Stimulated activated effector memory CD8-positive, alpha-beta T cell treated with anti-CD3 and anti-CD28 coated beads, Interleukin-12 subunit alpha, Interleukin-12 subunit beta, amount 100 ng/mL, for 72 hours (primary cell): ENCODE data around the gene RYR2.
A peak's percentile ranks its signal among the peaks of the same experiment; 100 is the strongest.

Source experiments
- ATAC-seq: fragments of 150-1000 bp; cut with Tn5 transposase; 2 replicates; pipeline ENCODE4 v1.10.0; 2021
- DNase-seq, 2 donors: peaks; one replicate each; pipeline ENCODE4 v3.0.0; 2021 to 2022; ENCODE audit warnings: low spot score in 2 of 2
- H3K27ac Mint-ChIP-seq: one replicate; pipeline ENCODE4 v1.8.0; 2022; ENCODE audit warnings: mild to moderate bottlenecking, mixed read lengths
- H3K36me3 Mint-ChIP-seq: one replicate; pipeline ENCODE4 v1.8.0; 2022; ENCODE audit warnings: mild to moderate bottlenecking, mixed read lengths
- H3K4me1 Mint-ChIP-seq: one replicate; pipeline ENCODE4 v1.8.0; 2022; ENCODE audit warnings: mixed read lengths
- H3K4me3 Mint-ChIP-seq: one replicate; pipeline ENCODE4 v1.8.0; 2022; ENCODE audit warnings: mild to moderate bottlenecking, mixed read lengths
- H3K9me3 Mint-ChIP-seq: one replicate; pipeline ENCODE4 v1.8.0; 2022; ENCODE audit warnings: mixed read lengths

RYR2 gene

DNA sequence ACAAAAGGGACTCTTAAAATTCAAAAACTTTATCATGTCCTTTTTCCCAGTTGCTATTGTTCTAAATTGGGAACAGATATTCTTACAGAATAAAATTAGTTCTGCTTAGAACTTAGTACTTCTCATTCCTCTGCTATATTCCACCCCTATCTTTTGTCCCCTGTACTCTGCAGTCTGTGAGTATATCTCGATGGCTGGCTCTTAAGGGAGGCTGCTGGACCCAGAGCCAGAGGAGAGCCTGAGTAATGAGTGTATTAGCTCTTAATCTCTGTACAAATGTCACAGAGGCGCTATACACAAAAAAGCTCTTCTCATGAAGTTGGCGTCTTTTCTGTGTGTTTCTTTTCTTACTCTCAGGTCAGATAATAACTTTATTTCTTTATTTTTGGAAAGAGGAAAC is 425.3 kb downstream of the RYR2 start:
- H3K36me3 Mint-ChIP-seq = no peaks in the 10 kb centered on the region
- ATAC-seq = no peak
- no peak overlapping the region for H3K4me3 Mint-ChIP-seq
- peaks cover 5% of the 10 kb centered on the region for H3K4me1 Mint-ChIP-seq
- H3K9me3 Mint-ChIP-seq = peaks cover 2% of the 10 kb centered on the region
- no peak for DNase-seq
- no peak overlapping the region for H3K27ac Mint-ChIP-seq

DNA sequence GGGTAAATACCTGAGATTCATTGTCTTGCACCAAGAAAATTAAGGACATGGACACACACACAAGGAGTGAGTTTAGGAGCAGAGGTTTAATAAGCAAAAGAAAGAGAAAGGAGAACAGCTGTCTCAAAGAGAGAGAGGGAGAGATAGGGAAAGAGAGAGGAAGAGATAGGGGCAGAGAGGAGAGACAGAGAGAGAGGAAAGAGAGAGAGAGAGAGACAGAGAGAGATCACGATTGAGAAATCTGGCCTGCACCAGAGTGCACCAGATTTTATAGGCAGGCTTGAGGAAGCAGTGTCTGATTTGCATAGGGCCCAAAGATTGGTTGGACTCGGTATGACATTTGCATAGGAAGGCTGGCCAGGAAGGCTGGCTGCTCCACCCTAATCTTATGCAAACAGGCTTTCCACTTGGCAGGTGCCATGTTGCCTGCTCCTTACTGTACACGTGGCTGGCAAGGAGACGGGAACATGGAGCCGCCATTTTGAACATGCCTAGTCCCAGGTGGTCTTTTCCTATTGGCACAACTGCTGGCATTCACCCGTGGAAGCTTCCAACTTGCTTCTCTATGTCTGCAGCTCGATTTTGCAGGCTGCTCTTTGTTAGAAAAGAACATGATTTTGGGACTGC is 428.8 kb downstream of the RYR2 start:
- DNase-seq (no peak), ATAC-seq (peak; percentile 24)
- H3K4me1 Mint-ChIP-seq = peaks cover 5% of the 10 kb centered on the region
- no peak overlapping the region for H3K4me3 Mint-ChIP-seq
- H3K9me3 Mint-ChIP-seq = peaks cover 4% of the 10 kb centered on the region
- H3K27ac Mint-ChIP-seq = no peak overlapping the region
- no peaks in the 10 kb centered on the region for H3K36me3 Mint-ChIP-seq

DNA sequence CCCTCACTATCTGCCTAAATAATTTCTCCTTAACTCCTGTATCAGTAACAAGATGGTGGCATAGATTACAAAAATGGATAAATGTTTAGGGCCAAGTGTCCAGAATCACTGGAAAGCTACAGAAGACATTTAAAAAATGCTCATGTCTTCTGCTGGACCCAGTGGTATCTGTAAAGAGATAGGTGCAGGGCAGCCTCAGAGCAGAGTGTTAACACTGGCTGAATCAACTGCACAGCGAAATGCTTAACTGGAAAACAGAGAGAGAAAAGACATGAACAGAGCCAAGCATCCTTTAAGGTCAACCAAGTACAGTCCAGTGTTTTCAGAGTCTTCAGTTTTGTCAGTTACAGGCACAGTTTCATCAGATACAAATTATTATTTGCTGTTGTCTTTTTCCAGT is 429.4 kb downstream of the RYR2 start:
- Mint-ChIP-seq H3K4me3 (no peak overlapping the region), H3K27ac (no peak overlapping the region), H3K9me3 (peaks cover 4% of the 10 kb centered on the region), H3K4me1 (peaks cover 5% of the 10 kb centered on the region), H3K36me3 (no peaks in the 10 kb centered on the region)
- ATAC-seq (no peak), DNase-seq (no peak)

DNA sequence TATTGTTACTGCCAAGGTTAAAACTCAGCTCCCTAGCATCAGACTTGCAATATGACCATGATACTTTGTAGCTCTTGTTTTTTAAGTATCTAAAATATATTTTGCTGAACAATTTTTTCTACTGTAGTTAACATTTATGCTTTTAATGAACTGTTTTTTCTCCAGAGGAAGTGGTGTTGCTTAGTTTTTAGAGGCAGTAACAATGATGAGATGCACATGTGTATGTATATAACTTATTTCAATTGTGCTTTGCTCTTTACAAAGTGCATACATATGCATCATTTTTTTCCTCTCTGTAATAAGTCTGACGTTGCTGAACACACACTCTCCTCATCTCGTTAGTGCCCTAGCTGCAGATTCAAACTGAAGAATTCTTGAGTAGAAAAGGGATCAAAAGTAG is 430.0 kb downstream of the RYR2 start:
- Mint-ChIP-seq H3K4me3 (no peak overlapping the region), H3K36me3 (no peaks in the 10 kb centered on the region), H3K4me1 (peaks cover 5% of the 10 kb centered on the region), H3K27ac (no peak overlapping the region), H3K9me3 (peaks cover 4% of the 10 kb centered on the region)
- DNase-seq (no peak), ATAC-seq (no peak)

DNA sequence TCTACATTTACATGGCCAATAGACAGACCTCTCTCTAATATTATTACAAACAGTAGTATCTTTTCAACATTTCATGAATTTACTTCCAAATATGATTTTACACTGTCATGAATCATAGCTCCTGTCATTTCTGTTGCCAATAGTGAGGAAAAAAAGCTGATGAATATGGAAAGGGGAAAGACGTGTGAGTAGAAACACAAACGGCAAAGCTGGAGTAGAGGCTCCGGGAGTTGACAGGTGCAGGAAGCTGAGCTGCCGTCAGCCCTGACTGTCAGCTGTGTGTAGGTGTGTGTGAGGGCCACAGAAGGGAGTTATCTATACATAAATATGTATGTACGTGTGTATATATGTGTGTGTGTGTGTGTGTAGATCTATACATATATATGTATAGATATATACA is 431.9 kb downstream of the RYR2 start:
- H3K27ac Mint-ChIP-seq = no peak overlapping the region
- H3K9me3 Mint-ChIP-seq = peaks cover 4% of the 10 kb centered on the region
- peaks cover 5% of the 10 kb centered on the region for H3K4me1 Mint-ChIP-seq
- no peak for DNase-seq
- H3K4me3 Mint-ChIP-seq = no peak overlapping the region
- ATAC-seq = no peak
- no peaks in the 10 kb centered on the region for H3K36me3 Mint-ChIP-seq

- H3K36me3 Mint-ChIP-seq = no peaks in the 10 kb centered on the region
- ATAC-seq = no peak
- H3K4me3 Mint-ChIP-seq = no peak overlapping the region
- DNase-seq = no peak
- H3K4me1 Mint-ChIP-seq = no peaks in the 10 kb centered on the region
- no peak overlapping the region for H3K27ac Mint-ChIP-seq
- peaks cover 5% of the 10 kb centered on the region for H3K9me3 Mint-ChIP-seq
Measured at GRCh38 chr1:237478082-237478481, 436.1 kb downstream of the RYR2 start.

GRCh38 chr1:237478842-237479241 is 436.9 kb downstream of the RYR2 start:
- Mint-ChIP-seq H3K27ac (no peak overlapping the region), H3K4me3 (no peak overlapping the region), H3K36me3 (no peaks in the 10 kb centered on the region), H3K9me3 (peaks cover 4% of the 10 kb centered on the region), H3K4me1 (no peaks in the 10 kb centered on the region)
- ATAC-seq (peak; percentile 51), DNase-seq (no peak)

DNA sequence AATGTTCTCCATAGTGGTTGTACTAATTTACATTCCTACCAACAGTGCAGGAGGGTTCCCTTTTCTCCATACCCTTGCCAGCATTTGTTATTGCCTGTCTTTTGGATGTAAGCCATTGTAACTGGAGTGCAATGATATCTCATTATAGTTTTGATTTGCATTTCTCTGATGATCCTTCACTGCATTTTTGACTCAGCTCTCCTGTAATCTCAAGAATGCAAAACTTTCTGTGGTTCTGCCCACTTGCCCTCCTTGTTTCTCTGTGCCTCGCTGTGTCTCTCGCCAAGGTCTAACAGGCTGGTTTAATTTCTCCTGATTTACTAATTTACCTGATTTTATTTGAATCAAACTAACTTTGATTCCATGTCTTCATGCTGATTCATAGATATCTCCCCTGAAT is 440.8 kb downstream of the RYR2 start:
- Mint-ChIP-seq H3K36me3 (no peaks in the 10 kb centered on the region), H3K4me1 (no peaks in the 10 kb centered on the region), H3K27ac (no peak overlapping the region), H3K4me3 (no peak overlapping the region), H3K9me3 (peaks cover 4% of the 10 kb centered on the region)
- ATAC-seq (peak; percentile 28), DNase-seq (no peak)

DNA sequence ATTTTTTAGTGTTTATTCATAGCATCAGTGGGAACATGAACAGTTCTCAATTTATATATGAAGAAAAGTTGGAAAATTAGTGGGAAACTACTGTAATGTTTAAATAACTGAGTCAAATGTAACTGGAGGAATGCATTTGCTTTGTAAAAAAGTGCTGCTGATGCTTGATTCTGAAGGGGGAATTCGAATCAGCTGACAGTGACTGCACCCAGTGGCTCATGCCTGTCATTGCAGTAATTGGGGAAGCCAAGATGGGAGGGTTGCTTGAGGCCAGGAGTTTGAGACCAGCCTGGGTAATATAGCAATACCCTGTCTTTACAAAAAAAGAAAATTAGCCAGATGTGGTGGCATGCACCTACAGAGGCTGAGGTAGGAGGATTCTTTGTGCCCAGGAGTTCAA is 450.4 kb downstream of the RYR2 start:
- no peak for DNase-seq
- H3K27ac Mint-ChIP-seq = no peak overlapping the region
- no peak for ATAC-seq
- peaks cover 5% of the 10 kb centered on the region for H3K4me1 Mint-ChIP-seq
- H3K36me3 Mint-ChIP-seq = no peaks in the 10 kb centered on the region
- no peaks in the 10 kb centered on the region for H3K9me3 Mint-ChIP-seq
- H3K4me3 Mint-ChIP-seq = no peak overlapping the region

DNA sequence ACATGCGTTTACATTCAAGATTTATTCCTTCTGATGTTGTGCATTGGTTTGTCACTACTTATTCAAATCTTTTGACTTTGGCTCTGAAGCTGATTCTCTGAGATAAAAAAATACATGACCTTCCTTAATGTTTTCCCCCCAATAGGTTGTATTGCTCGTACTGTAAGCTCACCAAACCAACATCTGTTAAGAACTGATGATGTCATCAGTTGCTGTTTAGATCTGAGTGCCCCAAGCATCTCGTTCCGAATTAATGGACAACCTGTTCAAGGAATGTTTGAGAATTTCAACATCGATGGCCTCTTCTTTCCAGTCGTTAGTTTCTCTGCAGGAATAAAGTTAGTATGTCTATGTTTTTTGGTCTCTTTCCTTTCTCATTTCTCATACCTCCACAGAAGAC is 458.6 kb downstream of the RYR2 start:
- Mint-ChIP-seq H3K4me1 (no peaks in the 10 kb centered on the region), H3K4me3 (no peak overlapping the region), H3K36me3 (no peaks in the 10 kb centered on the region), H3K27ac (no peak overlapping the region), H3K9me3 (no peaks in the 10 kb centered on the region)
- ATAC-seq (no peak), DNase-seq (no peak)

- Mint-ChIP-seq H3K4me3 (no peak overlapping the region), H3K36me3 (no peaks in the 10 kb centered on the region), H3K9me3 (no peaks in the 10 kb centered on the region), H3K27ac (no peak overlapping the region), H3K4me1 (no peaks in the 10 kb centered on the region)
- DNase-seq (no peak), ATAC-seq (no peak)
Measured at GRCh38 chr1:237503292-237503691, 461.3 kb downstream of the RYR2 start.

- Mint-ChIP-seq H3K4me3 (no peak overlapping the region), H3K36me3 (no peaks in the 10 kb centered on the region), H3K27ac (no peak overlapping the region), H3K4me1 (peaks cover 10% of the 10 kb centered on the region), H3K9me3 (no peaks in the 10 kb centered on the region)
- no peak for DNase-seq
- peak; percentile 43 for ATAC-seq
Measured at GRCh38 chr1:237507005-237507404, 465.0 kb downstream of the RYR2 start.

- Mint-ChIP-seq H3K36me3 (no peaks in the 10 kb centered on the region), H3K27ac (no peak overlapping the region), H3K9me3 (no peaks in the 10 kb centered on the region), H3K4me3 (no peak overlapping the region), H3K4me1 (peaks cover 10% of the 10 kb centered on the region)
- ATAC-seq (peak; percentile 54), DNase-seq (no peak)
Measured at GRCh38 chr1:237509748-237510147, 467.8 kb downstream of the RYR2 start.

DNA sequence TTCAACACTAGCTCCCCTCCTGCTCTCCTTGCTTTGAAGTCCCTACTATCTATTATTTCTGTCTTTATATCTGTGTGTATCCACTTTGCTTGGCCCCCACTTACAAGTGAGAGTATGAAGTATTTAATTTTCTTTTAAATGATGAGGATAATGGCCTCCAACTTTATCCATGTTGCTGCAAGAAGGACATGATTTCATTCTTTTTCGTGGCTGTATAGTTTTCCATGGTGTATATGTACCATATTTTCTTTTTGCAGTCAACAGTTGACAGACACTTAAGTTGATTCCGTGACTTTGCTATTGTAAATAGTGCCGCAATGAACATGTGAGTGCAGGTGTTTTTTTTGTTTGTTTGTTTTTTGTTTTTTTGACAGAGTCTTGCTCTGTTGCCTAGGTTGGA is 483.1 kb downstream of the RYR2 start:
- H3K36me3 Mint-ChIP-seq = no peaks in the 10 kb centered on the region
- ATAC-seq (no peak), DNase-seq (no peak)
- H3K4me3 Mint-ChIP-seq = no peak overlapping the region
- no peak overlapping the region for H3K27ac Mint-ChIP-seq
- no peaks in the 10 kb centered on the region for H3K4me1 Mint-ChIP-seq
- peaks cover 3% of the 10 kb centered on the region for H3K9me3 Mint-ChIP-seq

- Mint-ChIP-seq H3K9me3 (no peaks in the 10 kb centered on the region), H3K36me3 (no peaks in the 10 kb centered on the region)
- no peak for ATAC-seq
Measured at GRCh38 chr1:237527761-237528160, 485.8 kb downstream of the RYR2 start.

DNA sequence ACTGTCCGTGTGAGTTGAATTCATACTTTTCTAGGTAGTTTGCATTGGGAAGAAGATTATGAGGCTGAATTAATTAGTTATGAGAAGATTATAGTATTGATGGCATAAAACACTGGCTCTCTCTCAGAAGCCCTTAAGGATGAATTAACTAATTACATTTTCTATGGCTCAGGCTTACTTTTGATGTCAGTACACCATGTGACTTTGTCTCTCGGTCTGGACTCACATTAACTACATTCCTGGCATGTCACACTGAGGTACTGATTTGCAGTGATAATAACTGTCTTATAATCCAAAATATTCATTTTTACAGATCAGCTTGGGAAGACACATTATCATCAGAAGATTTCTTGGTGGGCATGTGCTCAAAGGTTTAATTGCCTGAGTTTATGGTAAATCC is 486.6 kb downstream of the RYR2 start:
- no peak overlapping the region for H3K4me3 Mint-ChIP-seq
- ATAC-seq (no peak), DNase-seq (no peak)
- H3K4me1 Mint-ChIP-seq = no peaks in the 10 kb centered on the region
- H3K36me3 Mint-ChIP-seq = no peaks in the 10 kb centered on the region
- H3K27ac Mint-ChIP-seq = no peak overlapping the region
- no peaks in the 10 kb centered on the region for H3K9me3 Mint-ChIP-seq

More at GRCh38 chr1:237527761-237528160, 485.8 kb downstream of the RYR2 start:
- Mint-ChIP-seq H3K4me1 (no peaks in the 10 kb centered on the region), H3K4me3 (no peak overlapping the region), H3K27ac (no peak overlapping the region)
- no peak for DNase-seq

DNA sequence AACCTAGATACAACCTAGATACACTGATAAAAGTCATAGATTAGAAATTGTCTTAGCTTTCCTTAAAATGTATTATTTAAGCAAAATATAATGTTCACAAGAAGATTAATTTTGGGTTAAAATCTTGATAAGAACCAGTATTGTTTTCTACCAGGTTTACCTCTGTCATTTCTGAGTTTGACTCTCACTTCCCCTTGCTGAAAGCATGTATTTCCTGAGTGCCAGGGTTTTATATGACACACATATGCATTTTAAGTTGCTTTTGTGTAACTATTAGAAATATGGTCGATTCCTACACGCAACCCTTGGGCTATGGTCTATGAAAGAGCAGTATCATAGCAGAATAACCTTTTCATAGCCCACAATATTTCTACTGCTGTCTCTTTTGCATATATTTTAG is 497.1 kb downstream of the RYR2 start:
- Mint-ChIP-seq H3K9me3 (no peaks in the 10 kb centered on the region), H3K4me1 (no peaks in the 10 kb centered on the region), H3K36me3 (no peaks in the 10 kb centered on the region), H3K27ac (no peak overlapping the region), H3K4me3 (no peak overlapping the region)
- DNase-seq (no peak), ATAC-seq (no peak)
